GM19025 (cell line): Measurements from ENCODE around the gene COMMD2.

ENCODE experiments used
- ATAC-seq: cut with Tn5 transposase; IDR thresholded peaks from one replicate; pipeline ENCODE4 v1.9.1; 2021; ENCODE audit warnings: mild to moderate bottlenecking, low read depth, moderate library complexity; ENCODE audit not compliant: unreplicated experiment

Gene COMMD2

DNA sequence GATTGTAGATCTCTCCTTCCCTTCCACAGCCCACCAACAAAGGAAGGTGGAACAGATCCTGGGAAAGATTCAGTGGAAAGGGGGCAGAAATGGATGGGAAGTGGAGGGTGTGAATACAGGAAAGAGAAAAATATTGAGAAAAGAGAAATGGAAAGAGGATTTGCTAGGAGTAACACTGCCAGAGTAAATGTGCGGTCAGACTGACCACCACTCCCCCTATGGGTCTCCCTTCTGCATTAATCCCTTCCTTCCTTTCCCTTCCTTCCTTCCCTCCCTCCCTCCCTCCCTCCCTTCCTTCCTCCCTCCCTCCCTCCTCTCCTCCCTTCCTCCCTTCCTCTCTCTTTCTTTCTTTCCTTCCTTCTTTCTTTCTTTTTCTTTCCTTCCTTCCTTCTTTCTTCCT, 12.0 kb upstream of the COMMD2 start:
- ATAC-seq: no peak

GRCh38 chr3:149763565-149764195, 11.4 kb upstream of the COMMD2 start:
- ATAC-seq: no peak

DNA sequence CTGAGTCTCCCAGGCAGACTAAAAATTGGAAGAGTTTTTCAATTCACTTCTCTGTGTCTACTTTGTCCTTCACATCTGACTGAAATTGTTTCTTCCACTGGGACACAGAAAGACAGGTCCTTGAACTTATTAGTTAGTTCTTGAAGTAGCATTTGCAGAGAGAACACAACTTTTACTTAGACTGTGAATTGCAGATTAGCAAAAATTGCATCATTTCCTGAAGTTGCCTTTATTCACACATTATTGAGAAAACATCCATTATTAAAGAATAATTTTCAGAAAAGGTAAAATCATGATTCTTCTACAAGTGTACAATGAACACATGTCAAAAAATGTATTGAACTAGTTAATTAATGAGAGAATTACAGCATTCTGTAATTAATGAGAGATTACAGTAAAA, 1.4 kb upstream of the COMMD2 start:
- no peak for ATAC-seq

GRCh38 chr3:149752788-149753136, 473 bp upstream of the COMMD2 start:
- no peak for ATAC-seq

- no peak for ATAC-seq
Observed at GRCh38 chr3:149751551-149751950, 738 bp downstream of the COMMD2 start.

GRCh38 chr3:149744606-149745005, 7.7 kb downstream of the COMMD2 start:
- no peak for ATAC-seq

DNA sequence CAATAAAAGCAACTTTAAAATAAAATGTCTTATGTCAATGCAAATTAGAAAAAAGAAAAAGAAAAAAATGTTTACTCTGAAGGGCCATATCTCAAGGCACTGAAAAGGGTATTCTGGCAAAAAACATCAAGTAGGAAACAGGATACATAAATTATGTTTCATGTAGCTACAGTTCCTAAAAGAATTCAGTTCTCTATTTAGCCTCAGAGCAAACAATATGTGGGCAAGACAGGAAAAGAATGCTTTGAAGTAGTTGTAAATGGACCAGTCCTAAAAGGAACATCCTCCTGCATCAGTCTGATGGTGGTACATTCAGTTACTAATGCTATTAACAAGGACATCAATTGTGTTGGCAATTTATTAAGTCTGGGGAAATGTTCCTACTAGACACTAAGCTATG, 8.1 kb downstream of the COMMD2 start:
- no peak for ATAC-seq

DNA sequence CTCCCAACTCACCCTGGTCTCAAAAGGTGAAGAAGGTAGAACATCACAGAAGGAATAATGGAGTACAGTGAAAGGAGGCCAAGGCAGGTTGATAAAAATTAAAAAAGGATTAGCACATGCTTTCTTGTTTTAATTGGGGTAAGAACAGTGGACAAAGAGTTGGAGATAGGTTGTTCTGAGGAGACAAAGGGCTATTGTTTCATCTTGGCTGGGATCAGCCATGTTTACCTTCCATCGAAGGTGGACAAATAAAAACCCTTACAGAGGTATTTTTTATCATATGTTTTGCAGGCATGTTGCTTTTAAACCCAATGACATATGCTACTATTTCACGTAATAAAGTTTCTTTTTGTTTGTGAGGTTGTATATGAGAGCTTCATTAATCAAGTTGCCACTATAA, 12.9 kb downstream of the COMMD2 start:
- no peak for ATAC-seq

DNA sequence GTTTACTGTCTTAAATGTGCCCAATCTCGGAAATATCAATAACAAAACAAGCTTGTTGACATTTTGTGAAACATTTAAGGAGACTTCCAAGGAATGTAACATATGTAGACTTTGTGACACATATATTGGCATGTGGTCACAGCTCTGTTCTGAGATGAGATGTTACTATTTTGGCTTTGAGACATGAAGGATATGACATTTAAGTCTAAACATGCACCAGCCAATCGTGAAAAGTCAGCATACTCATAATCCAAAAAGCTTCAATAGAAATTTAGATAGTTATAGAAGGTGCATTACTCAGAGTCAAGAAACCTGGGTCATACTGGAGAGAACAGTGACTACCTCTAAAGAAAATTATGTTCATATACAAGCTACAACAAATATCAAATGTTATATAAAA, 13.4 kb downstream of the COMMD2 start:
- ATAC-seq: no peak

GRCh38 chr3:149736953-149737205, 15.4 kb downstream of the COMMD2 start:
- no peak for ATAC-seq

GRCh38 chr3:149736175-149736952, 15.9 kb downstream of the COMMD2 start:
- no peak for ATAC-seq

- no peak for ATAC-seq
Observed at GRCh38 chr3:149732234-149732633, 20.1 kb downstream of the COMMD2 start.

GRCh38 chr3:149727656-149728055, 24.6 kb downstream of the COMMD2 start:
- ATAC-seq: no peak

- peak; percentile 86 for ATAC-seq
Observed at GRCh38 chr3:149726716-149727407, 25.4 kb downstream of the COMMD2 start.

GRCh38 chr3:149723781-149724180, 28.5 kb downstream of the COMMD2 start:
- no peak for ATAC-seq

GRCh38 chr3:149720918-149721317, 31.4 kb downstream of the COMMD2 start:
- no peak for ATAC-seq

DNA sequence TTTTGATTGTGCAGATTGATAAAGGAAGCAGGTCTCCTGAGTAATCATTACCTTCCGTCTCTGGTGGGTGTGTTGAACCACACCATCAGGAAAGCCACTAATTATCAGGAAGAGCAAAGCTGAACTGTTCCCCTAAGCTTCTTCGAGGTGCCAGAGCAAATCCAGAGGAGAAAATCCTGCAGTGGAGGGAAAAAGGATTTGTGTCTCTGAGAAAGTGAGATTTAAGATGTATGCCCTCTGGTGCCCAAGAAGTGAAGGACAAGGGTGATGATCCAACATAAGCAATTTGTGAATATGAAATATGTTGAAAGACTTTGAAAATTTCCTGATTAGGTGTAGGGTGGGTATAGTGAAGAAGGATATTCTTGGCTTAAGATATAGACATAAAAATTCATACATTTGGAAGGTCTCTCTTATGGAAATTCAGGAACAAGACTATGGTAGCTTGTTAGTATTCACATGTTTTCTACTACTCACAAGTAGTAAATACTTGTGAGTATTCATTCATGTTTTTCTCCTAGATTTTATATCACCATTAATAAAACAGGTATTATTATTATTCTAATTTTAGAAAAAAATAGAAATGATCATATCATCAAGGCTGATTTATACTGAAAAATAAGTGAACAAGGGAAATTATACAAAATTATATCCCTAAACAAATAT, 34.8 kb downstream of the COMMD2 start:
- ATAC-seq: no peak

- ATAC-seq: no peak
Observed at GRCh38 chr3:149716984-149717383, 35.3 kb downstream of the COMMD2 start.

DNA sequence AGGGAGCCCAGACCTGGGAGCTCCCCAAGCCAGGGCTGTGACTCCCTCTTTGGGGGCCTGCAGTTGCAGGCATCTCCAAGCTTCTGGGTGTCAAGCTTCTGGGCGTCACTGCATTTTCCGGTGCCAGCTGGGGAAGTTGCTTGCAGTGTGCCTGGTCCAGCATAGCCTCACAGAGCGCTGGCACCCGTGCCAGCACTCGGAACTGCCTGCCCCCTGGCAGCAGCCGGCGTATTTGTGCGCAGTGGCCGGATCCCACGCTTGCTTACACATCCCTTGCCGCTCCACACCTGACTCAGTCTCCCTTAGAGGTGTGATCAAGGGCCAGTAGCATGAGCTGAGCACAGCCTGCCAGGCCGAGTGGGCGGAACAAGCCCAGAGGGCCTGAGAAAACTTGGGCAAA, 37.0 kb downstream of the COMMD2 start:
- ATAC-seq: no peak

GRCh38 chr3:149713730-149714654, 38.3 kb downstream of the COMMD2 start:
- ATAC-seq: no peak
